Cerebellar cortex (tissue), 1 donor: Measurements from ENCODE around the gene TRIM63.
A peak's percentile ranks its signal among the peaks of the same experiment; 100 is the strongest.

ENCODE experiments used
- DNase-seq: peaks from one replicate; pipeline ENCODE4 v3.0.0-alpha.2; 2015; ENCODE audit warnings: low spot score

Gene TRIM63

DNA sequence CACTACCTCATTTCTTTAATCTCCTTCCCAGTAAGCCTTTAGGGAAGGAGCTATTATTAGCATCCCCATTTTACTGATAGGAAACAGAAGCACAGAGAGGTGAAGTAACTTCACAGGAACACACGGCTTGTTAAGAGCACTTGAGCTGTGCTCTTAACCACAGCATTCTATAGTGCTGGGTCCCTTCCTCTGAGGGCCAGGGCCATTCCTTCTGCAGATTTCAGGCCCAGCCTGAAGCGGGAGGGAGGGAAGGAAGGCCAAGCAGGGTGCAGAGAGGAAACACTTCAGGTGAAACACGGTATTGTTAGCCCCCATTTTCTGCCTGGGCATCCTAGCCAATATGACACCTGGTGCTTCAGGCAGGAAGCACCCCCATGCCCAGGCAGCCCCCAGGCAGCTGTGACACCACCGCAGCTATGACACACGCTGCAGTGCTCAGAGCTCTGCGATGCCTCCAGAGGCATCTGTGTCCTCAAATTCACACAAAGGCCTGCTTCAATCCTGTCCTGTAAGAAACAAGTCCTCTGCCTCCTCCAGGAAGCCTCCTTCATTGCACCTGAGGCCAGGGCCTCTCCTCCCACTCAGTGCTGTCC, 50.4 kb downstream of the TRIM63 start:
- no peak for DNase-seq

DNA sequence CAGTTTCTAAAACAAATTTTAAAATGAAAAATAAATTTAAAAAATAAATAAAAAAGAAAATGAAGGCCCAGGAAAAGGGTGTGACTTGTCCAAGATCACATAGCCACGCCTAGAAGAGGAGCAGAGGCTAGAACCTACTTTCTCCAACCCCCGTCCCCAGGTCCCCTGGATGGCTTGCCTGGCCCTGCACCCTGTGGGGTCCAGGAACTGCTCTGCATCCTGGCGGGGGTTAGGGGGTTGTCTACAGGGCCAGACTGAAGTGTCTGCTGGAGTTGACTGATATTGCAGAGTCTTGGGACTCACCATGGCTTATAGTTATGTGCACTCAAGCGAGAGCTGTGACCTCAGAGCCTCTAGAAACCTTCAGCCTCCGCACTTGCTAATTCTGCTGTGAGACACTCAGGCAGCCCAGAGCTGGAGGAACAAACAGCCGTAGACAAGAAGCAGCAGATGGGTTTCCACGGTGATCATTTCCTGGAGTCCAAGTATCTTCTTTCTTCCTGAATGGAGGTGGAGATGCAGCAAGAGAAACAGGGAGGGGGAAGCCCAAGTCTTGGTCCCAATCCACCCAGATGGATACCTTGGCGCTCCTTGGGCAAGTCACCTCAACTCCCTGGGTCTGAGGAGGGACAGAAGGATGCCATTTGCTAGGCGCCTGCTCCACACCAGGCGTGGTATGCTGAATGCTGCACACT, 51.0 kb downstream of the TRIM63 start:
- DNase-seq = peak; percentile 72

DNA sequence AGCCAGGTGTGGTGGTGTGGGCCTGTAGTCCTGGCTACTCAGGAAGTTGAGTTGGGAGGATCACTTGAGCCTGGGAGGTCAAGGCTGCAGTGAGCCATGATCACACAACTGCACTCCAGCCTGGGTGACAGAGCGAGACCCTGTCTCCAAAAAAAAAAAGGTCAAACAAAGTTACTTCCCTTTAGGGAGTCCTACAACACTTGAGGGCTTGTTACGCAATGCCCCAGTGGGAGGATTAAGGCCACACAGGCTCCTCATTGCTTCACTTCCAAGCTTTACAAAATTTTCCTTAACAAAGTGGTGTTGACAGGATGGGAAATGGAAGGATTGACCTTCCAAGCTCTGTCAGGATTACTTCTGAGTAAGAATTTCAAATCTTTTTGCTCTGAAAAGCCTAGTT, 52.1 kb downstream of the TRIM63 start:
- peak; percentile 92 for DNase-seq

DNA sequence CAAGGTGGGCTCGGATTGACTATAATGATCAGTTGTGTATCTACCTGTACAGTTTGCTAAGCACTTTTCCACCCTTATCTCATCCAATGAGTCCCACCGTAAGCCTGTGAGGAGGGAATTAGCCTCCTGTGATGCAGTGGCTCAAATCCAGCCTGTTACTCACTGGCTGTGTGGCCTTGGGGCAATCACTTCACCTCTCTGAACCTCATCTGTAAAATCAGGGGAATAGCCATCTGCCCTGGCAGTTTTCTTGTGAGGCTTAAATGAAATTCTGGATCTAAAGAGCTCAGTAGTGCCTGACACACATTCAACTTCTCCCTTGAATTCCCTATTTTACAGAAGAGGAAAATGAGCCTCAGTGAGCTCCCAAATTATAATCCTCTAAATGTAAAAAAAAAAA, 53.3 kb downstream of the TRIM63 start:
- DNase-seq = no peak

DNA sequence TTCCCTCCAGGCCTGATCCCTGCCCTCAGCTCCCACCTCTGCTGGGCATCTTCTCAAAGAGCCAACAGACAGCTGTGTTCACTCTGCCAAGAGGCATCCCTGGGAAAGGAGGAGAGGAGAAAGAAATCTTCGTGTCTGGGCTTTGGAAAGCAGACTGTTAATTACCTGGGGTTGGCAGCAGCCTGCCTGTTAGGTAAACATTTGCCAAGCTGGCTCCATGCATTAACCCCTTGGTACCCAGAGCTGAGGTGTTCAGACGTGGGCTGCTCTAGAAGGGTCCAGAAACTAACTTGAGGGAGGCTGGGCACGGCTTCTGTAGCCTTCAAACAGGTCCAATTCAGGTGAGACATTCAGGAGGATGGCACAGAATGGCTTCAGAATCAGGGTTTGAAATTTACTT, 54.6 kb downstream of the TRIM63 start:
- no peak for DNase-seq

DNA sequence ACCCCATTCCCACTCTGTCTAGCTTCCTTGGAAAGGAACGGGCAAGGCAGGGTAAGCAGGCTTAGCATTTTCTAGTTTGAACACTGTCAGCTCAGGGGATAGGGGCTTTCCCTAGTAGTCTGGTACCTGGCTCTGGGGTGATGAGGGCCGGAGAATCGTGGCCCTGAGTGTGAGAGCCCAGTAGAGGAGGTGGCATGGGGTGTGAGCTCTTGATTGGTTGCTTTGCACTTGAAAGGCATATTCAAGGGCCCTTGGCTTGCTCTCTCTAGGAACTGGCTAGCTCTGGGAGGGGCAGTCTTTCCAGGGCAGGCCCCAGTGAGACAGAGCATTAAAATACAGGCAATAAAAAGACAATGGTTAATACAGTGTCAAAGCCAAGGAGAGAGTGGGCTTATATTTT, 56.6 kb downstream of the TRIM63 start:
- peak; percentile 76 for DNase-seq

DNA sequence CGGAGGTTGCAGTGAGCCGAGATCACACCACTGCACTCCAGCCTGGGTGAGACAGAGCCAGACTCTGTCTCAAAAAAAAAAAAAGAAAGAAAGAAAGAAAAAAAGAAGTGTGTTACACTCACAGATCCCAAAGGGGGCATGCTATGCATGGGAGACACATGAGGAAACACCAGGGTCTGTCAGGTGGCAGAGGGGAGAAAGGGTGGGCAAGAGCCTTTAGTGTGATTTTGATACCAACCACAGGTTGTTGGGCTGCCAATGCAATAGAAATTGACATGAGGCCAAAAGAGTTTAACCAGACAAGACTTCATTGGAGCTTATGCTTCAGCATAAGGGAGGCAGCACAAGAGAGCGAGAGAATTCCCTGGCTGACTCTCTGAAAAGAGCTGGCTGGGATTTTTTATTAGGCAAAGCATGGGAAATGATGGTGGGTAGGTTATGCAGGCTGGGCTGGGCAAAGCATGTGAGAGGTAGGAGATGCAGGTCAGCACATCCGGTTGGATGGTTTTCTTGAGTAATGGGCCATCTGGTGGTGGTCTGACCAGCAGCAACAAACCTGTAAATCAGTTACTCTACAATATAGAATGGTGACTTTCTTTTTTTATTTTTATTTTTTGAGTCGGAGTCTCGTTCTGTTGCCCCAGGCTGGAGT, 57.5 kb downstream of the TRIM63 start:
- peak; percentile 64 for DNase-seq

DNA sequence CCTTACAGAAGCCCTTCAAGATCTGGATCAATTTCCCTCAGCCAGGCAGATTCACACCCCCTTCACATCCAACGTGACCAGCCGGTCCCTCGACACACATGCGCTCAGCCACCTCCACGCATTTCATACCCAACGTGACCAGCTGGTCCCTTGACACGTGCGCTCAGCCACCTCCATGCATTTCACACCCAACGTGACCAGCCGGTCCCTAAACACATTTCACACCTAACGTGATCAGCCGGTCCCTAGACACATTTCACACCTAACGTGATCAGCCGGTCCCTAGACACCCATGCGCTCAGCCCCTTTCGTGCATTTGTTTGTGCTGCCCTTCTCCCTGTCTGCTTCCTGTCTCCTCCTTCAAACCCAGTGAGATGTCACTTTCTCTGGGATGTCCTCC, 60.7 kb downstream of the TRIM63 start:
- no peak for DNase-seq

DNA sequence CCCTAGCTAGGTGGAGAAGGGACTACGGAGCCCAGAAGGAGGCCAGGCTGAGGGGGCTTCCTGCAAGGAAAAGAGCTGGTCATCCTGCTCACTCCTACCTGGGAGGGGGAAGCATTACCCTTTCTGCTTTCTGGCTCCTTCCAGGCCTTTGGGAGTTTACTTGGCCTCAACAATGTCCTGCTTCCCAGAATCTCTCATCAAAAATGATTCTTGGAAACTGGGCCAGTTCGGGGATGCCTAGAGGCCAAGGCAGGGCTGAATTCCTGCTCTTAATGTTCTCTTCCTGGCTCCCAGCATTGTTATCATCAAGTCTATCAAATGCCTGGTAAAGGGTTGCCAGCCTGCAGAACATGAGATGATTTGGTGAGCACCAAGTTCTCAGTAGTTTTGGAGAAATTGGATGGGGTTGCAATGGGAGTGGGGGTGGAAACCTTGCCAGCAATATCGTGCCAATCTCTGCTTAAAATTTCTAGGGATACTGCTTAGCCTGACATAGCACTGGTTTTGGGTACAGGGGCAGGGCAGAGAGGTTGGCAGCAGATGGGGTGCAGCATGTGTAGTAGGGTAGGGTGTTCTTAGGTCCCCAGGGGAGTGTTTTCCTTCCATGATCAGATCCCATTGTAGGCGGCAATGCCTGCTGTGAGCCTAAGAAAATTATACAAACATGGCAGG, 61.9 kb downstream of the TRIM63 start:
- DNase-seq = no peak

DNA sequence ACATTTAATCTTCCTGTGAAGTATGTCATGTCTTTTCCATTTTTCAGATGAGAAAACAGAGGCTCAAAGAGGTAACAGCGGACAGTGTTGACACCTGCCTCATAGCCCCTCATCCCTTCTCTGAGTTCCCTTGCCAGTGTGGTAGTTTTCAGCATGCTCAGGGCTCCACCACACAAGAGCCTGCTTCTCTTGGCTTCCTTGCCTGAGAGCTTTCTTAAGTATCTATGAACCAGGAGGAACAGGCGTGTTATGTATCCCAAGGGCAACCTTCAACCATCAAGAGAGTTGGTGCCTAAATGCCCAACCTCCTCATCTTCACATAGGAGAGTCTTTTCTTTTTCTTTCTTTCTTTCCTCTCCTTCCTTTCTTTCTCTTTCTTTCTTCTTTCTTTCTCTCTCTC, 63.7 kb downstream of the TRIM63 start:
- DNase-seq = no peak

DNA sequence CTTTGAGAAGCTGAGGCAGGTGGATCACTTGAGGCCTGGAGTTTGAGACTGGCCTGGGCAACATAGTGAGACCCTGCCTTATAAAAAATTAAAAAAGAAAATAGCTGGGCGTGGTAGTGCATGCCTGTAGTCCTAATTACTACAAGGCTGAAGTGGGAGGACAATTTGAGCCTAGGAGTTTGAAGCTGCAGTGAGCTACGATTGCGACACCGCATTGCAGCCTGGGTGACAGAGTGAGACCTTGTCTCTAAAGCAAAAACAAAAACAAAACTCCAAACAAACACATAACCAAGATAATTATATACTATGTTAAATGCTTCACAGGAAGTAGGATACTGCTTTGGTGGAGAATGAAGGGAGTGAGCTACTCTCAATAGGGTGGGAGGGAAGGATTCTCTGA, 64.2 kb downstream of the TRIM63 start:
- DNase-seq = no peak
